SK-N-SH (cell line): ENCODE results near the gene TAS2R38. TPM values are rescaled to one million over a fixed set of nuclear protein-coding genes. Genes with fewer than 3 reads are reported as not detected.
A peak's percentile ranks its signal among the peaks of the same experiment; 100 is the strongest.
"Not testable (repeated sequence)": the region's sequence is repeated elsewhere in the genome, so short reads cannot be mapped to it uniquely, and the experiment has no call there.

Experiments used
- CTCF ChIA-PET: fragments of 300-600, 350-600 bp; formaldehyde crosslinking; extraction: SDS; loops from one replicate; lab custom pipeline; 2021; lab: Yijun Ruan, JAX
- POLR2A ChIA-PET: fragments of 350-600 bp; sonication (Branson Sonifier 250); formaldehyde crosslinking; extraction: SDS; loops from one replicate; lab custom pipeline; 2020; ENCODE audit warnings: antibody characterized with exemption, inconsistent platforms; lab: Yijun Ruan, JAX
- DNase-seq: peaks from one replicate; pipeline ENCODE4 v3.0.0; 2012
- H2AFZ ChIP-seq: fragments of 200-600 bp; sonication (generic); 2 replicates; pipeline ENCODE4 v1.8.1; 2016; ENCODE audit warnings: antibody characterized with exemption, mild to moderate bottlenecking, low read depth
- H3F3A ChIP-seq: fragments of 200-600 bp; sonication (generic); replicated peaks from 2 replicates; pipeline ENCODE3; 2016; ENCODE audit warnings: antibody characterized with exemption, mild to moderate bottlenecking; ENCODE audit not compliant: insufficient read depth
- H3K27ac ChIP-seq, 2 experiments: fragments of 200-500 bp in 1 of 2; fragments of 200-600 bp in 1 of 2; sonication (Bioruptor generic) in 1 of 2; sonication (generic), shearing (Covaris generic) in 1 of 2; 2 replicates each; pipeline versions ENCODE4 v1.5.1 to v1.6.1; 2014 to 2016; ENCODE audit warnings: low read depth in 2 of 2, inconsistent platforms in 1 of 2, low read length in 1 of 2, mild to moderate bottlenecking in 1 of 2, mixed read lengths in 1 of 2
- H3K27me3 ChIP-seq: fragments of 200-600 bp; sonication (generic), shearing (Covaris generic); 2 replicates; pipeline ENCODE4 v1.6.1; 2016; ENCODE audit warnings: mixed run types; ENCODE audit not compliant: insufficient read depth
- H3K36me3 ChIP-seq, 2 experiments: fragments of 200-500 bp in 1 of 2; fragments of 200-600 bp in 1 of 2; sonication (Bioruptor generic) in 1 of 2; sonication (generic) in 1 of 2; replicated peaks in 1 of 2; 2 replicates each; pipeline versions ENCODE3 to v1.5.1; 2014 to 2016; ENCODE audit warnings: low read length in 1 of 2, mild to moderate bottlenecking in 1 of 2; ENCODE audit not compliant: insufficient read depth in 2 of 2, control insufficient read depth in 1 of 2
- H3K4me1 ChIP-seq, 2 experiments: fragments of 200-500 bp in 1 of 2; fragments of 200-600 bp in 1 of 2; sonication (Bioruptor generic) in 1 of 2; sonication (generic), shearing (Covaris generic) in 1 of 2; 2 replicates each; pipeline versions ENCODE4 v1.5.1 to v1.6.1; 2014 to 2016; ENCODE audit warnings: low read depth in 1 of 2, low read length in 1 of 2, mixed run types in 1 of 2; ENCODE audit not compliant: insufficient read depth in 2 of 2, control insufficient read depth in 1 of 2
- H3K4me2 ChIP-seq: fragments of 200-600 bp; sonication (generic), shearing (Covaris generic); 2 replicates; pipeline ENCODE4 v1.6.1; 2017; ENCODE audit warnings: mixed run types
- H3K4me3 ChIP-seq, 2 experiments: fragments of 200-500 bp in 1 of 2; fragments of 200-600 bp in 1 of 2; sonication (Bioruptor generic) in 1 of 2; sonication (generic), shearing (Covaris generic) in 1 of 2; 2 replicates each; pipeline versions ENCODE4 v1.5.1 to v1.8.1; 2014 to 2016; ENCODE audit warnings: low read depth in 2 of 2, inconsistent platforms in 1 of 2, low read length in 1 of 2, mild to moderate bottlenecking in 1 of 2, mixed read lengths in 1 of 2, moderate library complexity in 1 of 2
- H3K79me2 ChIP-seq: fragments of 200-600 bp; sonication (generic); 2 replicates; pipeline ENCODE4 v1.8.1; 2017; ENCODE audit warnings: mild to moderate bottlenecking; ENCODE audit not compliant: insufficient read depth
- H3K9ac ChIP-seq: fragments of 200-600 bp; sonication (generic); 2 replicates; pipeline ENCODE4 v1.6.1; 2017; ENCODE audit warnings: mixed run types
- H3K9me2 ChIP-seq: fragments of 200-600 bp; sonication (generic); 2 replicates; pipeline ENCODE4 v1.6.1; 2017; ENCODE audit warnings: mixed run types
- H3K9me3 ChIP-seq: fragments of 200-600 bp; sonication (generic); 2 replicates; pipeline ENCODE4 v1.6.1; 2017; ENCODE audit warnings: mixed run types, mild to moderate bottlenecking, moderate library complexity
- H4K20me1 ChIP-seq: fragments of 200-600 bp; sonication (generic); 2 replicates; pipeline ENCODE4 v1.6.1; 2017; ENCODE audit warnings: mild to moderate bottlenecking, mixed run types; ENCODE audit not compliant: insufficient read depth
- CHD2 ChIP-seq: fragments of 150-350 bp; IDR thresholded peaks from 2 replicates; pipeline ENCODE4 v1.6.1; 2018; ENCODE audit warnings: low read length; ENCODE audit not compliant: partially characterized antibody
- CTCF ChIP-seq: fragments of 200-600 bp; sonication (generic); IDR thresholded peaks from 2 replicates; pipeline ENCODE4 v1.6.1; 2017; ENCODE audit warnings: antibody characterized with exemption, mild to moderate bottlenecking, moderate library complexity
- EP300 ChIP-seq, 2 experiments: IDR thresholded peaks; 2 replicates each; pipeline versions ENCODE4 v1.4.0 to v1.6.1; 2012; ENCODE audit warnings: borderline replicate concordance in 1 of 2, low read depth in 1 of 2, low read length in 1 of 2
- EZH2phosphoT487 ChIP-seq: fragments of 200-600 bp; sonication (generic); IDR thresholded peaks from 2 replicates; pipeline ENCODE4 v1.6.1; 2017; ENCODE audit warnings: low read depth, mixed run types, mild to moderate bottlenecking, antibody characterized with exemption, moderate library complexity, borderline replicate concordance
- FOSL2 ChIP-seq: IDR thresholded peaks from 2 replicates; pipeline ENCODE4 v1.4.0; 2012; ENCODE audit warnings: low read depth, mild to moderate bottlenecking, moderate library complexity, borderline replicate concordance
- NRF1 ChIP-seq: IDR thresholded peaks from 2 replicates; pipeline ENCODE4 v1.6.1; 2012; ENCODE audit warnings: low read depth, mild to moderate bottlenecking, low read length
- REST ChIP-seq: IDR thresholded peaks from 2 replicates; pipeline ENCODE4 v1.6.1; 2012; ENCODE audit warnings: mild to moderate bottlenecking, low read depth, low read length, moderate library complexity
- RXRA ChIP-seq: IDR thresholded peaks from 2 replicates; pipeline ENCODE4 v1.4.0; 2012; ENCODE audit warnings: low read depth, mild to moderate bottlenecking, borderline replicate concordance
- TAF1 ChIP-seq: IDR thresholded peaks from 2 replicates; pipeline ENCODE4 v1.6.1; 2012; ENCODE audit warnings: low read depth, mild to moderate bottlenecking, low read length, moderate library complexity, borderline replicate concordance
- TCF12 ChIP-seq: IDR thresholded peaks from 2 replicates; pipeline ENCODE4 v1.4.0; 2012
- TEAD4 ChIP-seq: IDR thresholded peaks from 2 replicates; pipeline ENCODE4 v1.4.0; 2012; ENCODE audit warnings: mild to moderate bottlenecking, borderline replicate concordance; ENCODE audit not compliant: insufficient read depth
- YY1 ChIP-seq: IDR thresholded peaks from 2 replicates; pipeline ENCODE4 v1.4.0; 2012; ENCODE audit warnings: low read depth, mild to moderate bottlenecking
- WGBS: methylation state at CpG from one replicate; pipeline ENCODE4 v1.1.6; 2017; ENCODE audit warnings: low lambda C conversion rate; 5-methylcytosine and 5-hydroxymethylcytosine counted together
- polyA plus RNA-seq, 3 experiments: library from polyadenylated mRNA; depleted of rRNA; stranded (reverse); fragments of >200 nt; gene quantifications; 2 replicates each; pipeline ENCODE4 v1.2.3, GENCODE V29; 2012

TAS2R38 gene
- polyA plus RNA-seq, 1 of the 3 experiments (the other 2 are of a cell fraction) = 0.23 TPM

- H4K20me1 ChIP-seq, H3K79me2 ChIP-seq, POLR2A ChIA-PET, DNase-seq, H3K4me1 ChIP-seq, H3F3A ChIP-seq, H3K36me3 ChIP-seq, H3K27ac ChIP-seq, H3K9ac ChIP-seq, H3K27me3 ChIP-seq, H3K9me3 ChIP-seq, H3K9me2 ChIP-seq: not testable (repeated sequence)
- H3K4me3 ChIP-seq = peak overlapping the region; percentile 14 to 33; a peak in 3 of 4 replicates
- H2AFZ ChIP-seq = peak overlapping the region; percentile 84
- CTCF ChIA-PET = interaction anchor here (1.3 kb wide), 1 partner anchor 10 kb away, joined by 10 read pairs; no protein-coding TSS in a partner anchor
- H3K4me2 ChIP-seq = peak overlapping the region; percentile 53
- 12% methylated on average over 10 of the region's 13 CpGs for WGBS
- TF ChIP-seq YY1 = peak; percentile 75
- TF ChIP-seq, all 33 proteins: peak for 1; not testable (repeated sequence) for 32
Measured at GRCh38 chr7:141985926-141986325, 12.4 kb upstream of the TAS2R38 start.

DNA sequence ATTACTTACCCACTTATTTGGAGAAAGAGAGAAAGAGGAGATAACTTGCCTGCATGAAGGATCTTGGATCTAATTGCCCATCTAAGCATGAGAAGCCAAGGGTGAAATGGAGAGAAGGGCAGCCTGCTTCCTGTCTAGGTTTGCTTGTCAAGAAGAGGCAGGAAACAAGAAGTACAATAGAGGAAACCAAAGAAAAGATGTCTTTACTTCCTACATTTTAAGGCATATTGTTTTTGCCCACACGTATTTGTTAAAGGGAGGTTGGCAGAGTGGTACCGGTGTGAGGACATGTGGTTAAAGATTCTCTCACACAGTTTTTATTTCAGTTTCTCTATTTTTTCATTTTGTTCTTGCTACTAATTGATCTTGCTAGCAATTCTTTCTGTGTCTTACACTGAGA, 6.0 kb upstream of the TAS2R38 start:
- Histone ChIP-seq H4K20me1 (no peaks in the 10 kb centered on the region), H3K9ac (no peak overlapping the region), H3K4me3 (no peak overlapping the region), H3K9me2 (no peaks in the 10 kb centered on the region), H3K27ac (no peak overlapping the region), H3K4me1 (peaks cover 4% of the 10 kb centered on the region in 2 experiments; a peak in 1 of 4 replicates), H3K9me3 (no peaks in the 10 kb centered on the region), H2AFZ (no peak overlapping the region), H3K27me3 (no peaks in the 10 kb centered on the region), H3F3A (no peaks in the 10 kb centered on the region), H3K36me3 (no peaks in the 10 kb centered on the region), H3K4me2 (no peak overlapping the region), H3K79me2 (no peaks in the 10 kb centered on the region)
- WGBS = 55% methylated on average over 2 of the region's 2 CpGs
- DNase-seq = no peak
- TF ChIP-seq RXRA (no peak), YY1 (no peak), CTCF (no peak), EZH2phosphoT487 (no peak), NRF1 (no peak), FOSL2 (no peak), EP300 (IDR thresholded peaks at IDR 0.05; ENCODE audit: borderline replicate concordance in 1 of 2, low read depth in 1 of 2, low read length in 1 of 2) (no peak), CHD2 (no peak), TAF1 (no peak)
- ChIA-PET CTCF (no interaction called here), POLR2A (no interaction called here)

GRCh38 chr7:141978351-141978750, 4.8 kb upstream of the TAS2R38 start:
- ChIA-PET CTCF (interaction anchor here (4.7 kb wide), 1 partner anchor 12 kb away, joined by 43 read pairs; no protein-coding TSS in a partner anchor), POLR2A (no interaction called here)
- Histone ChIP-seq H3K27me3 (no peaks in the 10 kb centered on the region), H3K4me1 (peaks cover 4% of the 10 kb centered on the region in 2 experiments; a peak in 1 of 4 replicates), H3K4me3 (no peak overlapping the region), H3K9ac (no peak overlapping the region), H3K79me2 (no peaks in the 10 kb centered on the region), H3F3A (no peaks in the 10 kb centered on the region), H3K36me3 (no peaks in the 10 kb centered on the region), H3K9me2 (no peaks in the 10 kb centered on the region), H3K9me3 (no peaks in the 10 kb centered on the region), H4K20me1 (no peaks in the 10 kb centered on the region), H3K4me2 (no peak overlapping the region), H2AFZ (no peak overlapping the region), H3K27ac (no peak overlapping the region)
- 28% methylated on average over 1 of the region's 1 CpG for WGBS
- no peak for DNase-seq
- TF ChIP-seq REST (no peak), TEAD4 (no peak), TAF1 (no peak), CTCF (no peak), TCF12 (no peak)
